Right lobe of liver (tissue), 4 donors: Measurements from ENCODE around the gene DAAM1.

Source experiments
- POLR2A ChIP-seq: fragments of 450-650 bp; IDR thresholded peaks from one replicate; pipeline ENCODE4 v1.6.1; 2017; ENCODE audit warnings: antibody characterized with exemption, mild to moderate bottlenecking
- TF ChIP-seq, protein P1 (sequence below), 4 donors: fragments of 200-600 bp in 3 of 4; fragments of 450-650 bp in 1 of 4; IDR thresholded peaks; one replicate each; pipeline versions ENCODE4 v1.5.1 to v1.8.0; 2016 to 2022; ENCODE audit warnings: antibody characterized with exemption in 4 of 4, mild to moderate bottlenecking in 2 of 4
- donor health status: DM: no; HTN: no; CAD: no.
- donor health status: DM: no; HTN: no; CAD: no.
- donor health status: DM: no; HTN: yes; CAD: no.

GRCh38 chr14:59292921-59293534 is 104.6 kb downstream of the DAAM1 start:
- TF ChIP-seq, protein P1, sequence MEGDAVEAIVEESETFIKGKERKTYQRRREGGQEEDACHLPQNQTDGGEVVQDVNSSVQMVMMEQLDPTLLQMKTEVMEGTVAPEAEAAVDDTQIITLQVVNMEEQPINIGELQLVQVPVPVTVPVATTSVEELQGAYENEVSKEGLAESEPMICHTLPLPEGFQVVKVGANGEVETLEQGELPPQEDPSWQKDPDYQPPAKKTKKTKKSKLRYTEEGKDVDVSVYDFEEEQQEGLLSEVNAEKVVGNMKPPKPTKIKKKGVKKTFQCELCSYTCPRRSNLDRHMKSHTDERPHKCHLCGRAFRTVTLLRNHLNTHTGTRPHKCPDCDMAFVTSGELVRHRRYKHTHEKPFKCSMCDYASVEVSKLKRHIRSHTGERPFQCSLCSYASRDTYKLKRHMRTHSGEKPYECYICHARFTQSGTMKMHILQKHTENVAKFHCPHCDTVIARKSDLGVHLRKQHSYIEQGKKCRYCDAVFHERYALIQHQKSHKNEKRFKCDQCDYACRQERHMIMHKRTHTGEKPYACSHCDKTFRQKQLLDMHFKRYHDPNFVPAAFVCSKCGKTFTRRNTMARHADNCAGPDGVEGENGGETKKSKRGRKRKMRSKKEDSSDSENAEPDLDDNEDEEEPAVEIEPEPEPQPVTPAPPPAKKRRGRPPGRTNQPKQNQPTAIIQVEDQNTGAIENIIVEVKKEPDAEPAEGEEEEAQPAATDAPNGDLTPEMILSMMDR (IDR thresholded peaks at IDR 0.05), result no peak
- TF ChIP-seq POLR2A, result no peak
